Smooth muscle cell (in vitro differentiated cells): ENCODE results near the gene NUP205. TPM values are rescaled to one million over a fixed set of nuclear protein-coding genes. Genes with fewer than 3 reads are reported as not detected.

Experiments
- DNase-seq: peaks from one replicate; lab custom pipeline; 2025; ENCODE audit not compliant: unreplicated experiment; lab: John Stamatoyannopoulos, UW
- H2AFZ ChIP-seq: fragments of 200-600 bp; sonication (generic); 2 replicates; pipeline ENCODE4 v1.6.0; 2016; ENCODE audit warnings: antibody characterized with exemption, low read depth, mild to moderate bottlenecking
- H3F3A ChIP-seq: fragments of 200-600 bp; sonication (generic); 2 replicates; pipeline ENCODE4 v1.6.0; 2017; ENCODE audit warnings: antibody characterized with exemption, low read depth
- H3K27ac ChIP-seq: fragments of 200-600 bp; sonication (generic); 2 replicates; pipeline ENCODE4 v1.5.1; 2016; ENCODE audit warnings: low read depth, mild to moderate bottlenecking
- H3K27me3 ChIP-seq: fragments of 200-600 bp; sonication (generic); 2 replicates; pipeline ENCODE4 v1.6.1; 2016; ENCODE audit warnings: low read depth, mild to moderate bottlenecking
- H3K36me3 ChIP-seq: fragments of 200-600 bp; sonication (generic); 2 replicates; pipeline ENCODE4 v1.5.1; 2016; ENCODE audit warnings: low read depth
- H3K4me1 ChIP-seq: fragments of 200-600 bp; sonication (generic); 2 replicates; pipeline ENCODE4 v1.5.1; 2016; ENCODE audit warnings: low read depth
- H3K4me2 ChIP-seq: fragments of 200-600 bp; sonication (generic); 2 replicates; pipeline ENCODE4 v1.6.0; 2016; ENCODE audit warnings: mild to moderate bottlenecking
- H3K4me3 ChIP-seq: fragments of 200-600 bp; sonication (generic); 2 replicates; pipeline ENCODE4 v1.5.1; 2016; ENCODE audit warnings: mild to moderate bottlenecking
- H3K79me2 ChIP-seq: fragments of 200-600 bp; sonication (generic); 2 replicates; pipeline ENCODE4 v1.6.0; 2016; ENCODE audit warnings: low read depth, mild to moderate bottlenecking
- H3K9ac ChIP-seq: fragments of 200-600 bp; sonication (generic); 2 replicates; pipeline ENCODE4 v1.6.0; 2016; ENCODE audit warnings: low read depth
- H3K9me3 ChIP-seq: fragments of 200-600 bp; sonication (generic); replicated peaks from 2 replicates; pipeline ENCODE4 v1.5.1; 2016; ENCODE audit warnings: low read depth
- H4K20me1 ChIP-seq: fragments of 200-600 bp; sonication (generic); 2 replicates; pipeline ENCODE4 v1.6.0; 2016; ENCODE audit warnings: low read depth
- CTCF ChIP-seq: fragments of 200-600 bp; sonication (generic); IDR thresholded peaks from 2 replicates; pipeline ENCODE4 v1.5.1; 2017; ENCODE audit warnings: borderline replicate concordance, mild to moderate bottlenecking, antibody characterized with exemption; ENCODE audit not compliant: insufficient read depth, poor library complexity, severe bottlenecking
- whole genome bisulfite sequencing: methylation state at CpG from one replicate; pipeline ENCODE4 v1.1.7; 2016; ENCODE audit warnings: low lambda C conversion rate; 5-methylcytosine and 5-hydroxymethylcytosine counted together
- polyA plus RNA-seq: library from polyadenylated mRNA; unstranded; fragments of >200 nt; fragmentation: Nextera tagmentation; extraction: Ambion mirVana; gene quantifications from 2 replicates; pipeline ENCODE4 v1.2.1, GENCODE V29; 2016
- total RNA-seq: library from RNA; depleted of rRNA; stranded (reverse); fragments of >200 nt; gene quantifications from 2 replicates; pipeline ENCODE4 v1.2.3, GENCODE V29; 2014

Gene NUP205
- total and polyA plus RNA-seq, 2 experiments from 2014 or later: 17.3 to 69.6 TPM

GRCh38 chr7:135514856-135515255, 42.9 kb upstream of the NUP205 start:
- Histone ChIP-seq H3K4me1 (no peaks in the 10 kb centered on the region), H3K9ac (no peak overlapping the region), H3K27ac (no peak overlapping the region), H2AFZ (no peak overlapping the region), H3K27me3 (no peaks in the 10 kb centered on the region), H3K4me3 (no peak overlapping the region), H3K79me2 (no peaks in the 10 kb centered on the region), H3K4me2 (no peak overlapping the region), H4K20me1 (no peaks in the 10 kb centered on the region), H3K36me3 (no peaks in the 10 kb centered on the region), H3F3A (no peaks in the 10 kb centered on the region), H3K9me3 (no peaks in the 10 kb centered on the region)
- no peak for DNase-seq
- no peak for TF ChIP-seq CTCF
- WGBS: 90% methylated on average over 3 of the region's 3 CpGs

- Histone ChIP-seq H4K20me1 (no peaks in the 10 kb centered on the region), H3K36me3 (no peaks in the 10 kb centered on the region), H3F3A (no peaks in the 10 kb centered on the region), H3K9me3 (no peaks in the 10 kb centered on the region), H3K9ac (no peak overlapping the region), H3K4me2 (no peak overlapping the region), H3K27me3 (no peaks in the 10 kb centered on the region), H3K79me2 (no peaks in the 10 kb centered on the region), H2AFZ (no peak overlapping the region), H3K4me3 (no peak overlapping the region), H3K27ac (no peak overlapping the region), H3K4me1 (no peaks in the 10 kb centered on the region)
- WGBS: 68% methylated on average over 3 of the region's 3 CpGs
- TF ChIP-seq CTCF: no peak
- no peak for DNase-seq
These were observed 40.7 kb upstream of the NUP205 start for GRCh38 chr7:135517060-135517459.

- Histone ChIP-seq H3F3A (no peaks in the 10 kb centered on the region), H3K36me3 (no peaks in the 10 kb centered on the region), H3K4me2 (no peak overlapping the region), H3K27ac (no peak overlapping the region), H3K79me2 (no peaks in the 10 kb centered on the region), H3K9ac (no peak overlapping the region), H3K9me3 (no peaks in the 10 kb centered on the region), H3K4me1 (no peaks in the 10 kb centered on the region), H2AFZ (no peak overlapping the region), H3K4me3 (no peak overlapping the region), H4K20me1 (no peaks in the 10 kb centered on the region), H3K27me3 (no peaks in the 10 kb centered on the region)
- TF ChIP-seq CTCF: no peak
- 93% methylated on average over 1 of the region's 1 CpG for WGBS
- no peak for DNase-seq
These were observed 39.0 kb upstream of the NUP205 start for GRCh38 chr7:135518748-135519147.

- H2AFZ ChIP-seq: no peak overlapping the region
These were observed 38.5 kb upstream of the NUP205 start for GRCh38 chr7:135519233-135519688.

More at GRCh38 chr7:135519233-135519688, 38.5 kb upstream of the NUP205 start:
- no peak overlapping the region for H3K4me2 ChIP-seq
- no peak overlapping the region for H3K4me3 ChIP-seq
- H3F3A ChIP-seq: no peaks in the 10 kb centered on the region
- H3K36me3 ChIP-seq: no peaks in the 10 kb centered on the region
- TF ChIP-seq CTCF: no peak
- no peaks in the 10 kb centered on the region for H3K27me3 ChIP-seq
- H3K27ac ChIP-seq: no peak overlapping the region
- H4K20me1 ChIP-seq: no peaks in the 10 kb centered on the region
- H3K9me3 ChIP-seq: no peaks in the 10 kb centered on the region
- DNase-seq: no peak
- H3K4me1 ChIP-seq: no peaks in the 10 kb centered on the region
- H3K79me2 ChIP-seq: no peaks in the 10 kb centered on the region
- H3K9ac ChIP-seq: no peak overlapping the region
